Measurements from ENCODE around the gene MAK. TPM values are rescaled to one million over a fixed set of nuclear protein-coding genes. Genes with fewer than 3 reads are reported as not detected.

MAK gene
- total and polyA plus RNA-seq, 4 donors: 1.0 to 4.6 (median 2.7) TPM

- 86 to 95% methylated on average over 2 of the region's 2 CpGs for WGBS, 2 donors
- Histone ChIP-seq H3K9me3 (ENCODE audit: control insufficient read depth in 4 of 4, insufficient read depth in 3 of 4, low read length in 3 of 4) (peaks cover 0 to 9% (median 0%) of the 10 kb centered on the region in 4 donors), H3K27me3 (ENCODE audit: control insufficient read depth in 3 of 3, insufficient read depth in 3 of 3, low read length in 2 of 3) (peaks cover 6 to 71% (median 57%) of the 10 kb centered on the region in 3 donors), H3K4me3 (no peak overlapping the region), H3K4me1 (ENCODE audit: control insufficient read depth in 5 of 5, insufficient read depth in 5 of 5, low read length in 5 of 5) (peaks cover 0 to 9% (median 3%) of the 10 kb centered on the region in 5 donors), H3K27ac (ENCODE audit: low read depth in 1 of 2, low read length in 1 of 2) (no peak overlapping the region), H3K9ac (ENCODE audit: insufficient read depth in 1 of 2, low read length in 2 of 2) (no peak overlapping the region), H3K36me3 (ENCODE audit: control insufficient read depth in 4 of 4, insufficient read depth in 4 of 4, low read length in 4 of 4) (no peaks in the 10 kb centered on the region)
- DNase-seq (no peak), ATAC-seq (ENCODE audit: insufficient read depth, low FRiP score) (no peak)
- TF ChIP-seq CTCF (IDR thresholded peaks at IDR 0.05; ENCODE audit: control extremely low read depth, extremely low read depth): no peak
Observed at GRCh38 chr6:10880366-10880765, 42.0 kb upstream of the MAK start.

- no peak for ATAC-seq (ENCODE audit: insufficient read depth, low FRiP score)
- H3K36me3 ChIP-seq (ENCODE audit: control insufficient read depth in 4 of 4, insufficient read depth in 4 of 4, low read length in 4 of 4): no peaks in the 10 kb centered on the region
- no peak overlapping the region for H3K4me3 ChIP-seq
- H3K4me1 ChIP-seq (ENCODE audit: control insufficient read depth in 5 of 5, insufficient read depth in 5 of 5, low read length in 5 of 5): peaks cover 0 to 7% (median 3%) of the 10 kb centered on the region in 5 donors
- DNase-seq: no peak
- no peak overlapping the region for H3K9ac ChIP-seq (ENCODE audit: insufficient read depth in 1 of 2, low read length in 2 of 2)
- H3K27ac ChIP-seq (ENCODE audit: low read depth in 1 of 2, low read length in 1 of 2): no peak overlapping the region
- peaks cover 0 to 3% (median 0%) of the 10 kb centered on the region in 4 donors for H3K9me3 ChIP-seq (ENCODE audit: control insufficient read depth in 4 of 4, insufficient read depth in 3 of 4, low read length in 3 of 4)
- peaks cover 0 to 47% (median 34%) of the 10 kb centered on the region in 3 donors for H3K27me3 ChIP-seq (ENCODE audit: control insufficient read depth in 3 of 3, insufficient read depth in 3 of 3, low read length in 2 of 3)
- 84 to 93% methylated on average over 1 of the region's 1 CpG for WGBS, 2 donors
- no peak for TF ChIP-seq CTCF (IDR thresholded peaks at IDR 0.05; ENCODE audit: control extremely low read depth, extremely low read depth)
Observed at GRCh38 chr6:10877871-10878270, 39.5 kb upstream of the MAK start.

GRCh38 chr6:10877012-10877411 is 38.7 kb upstream of the MAK start:
- Histone ChIP-seq H3K27me3 (ENCODE audit: control insufficient read depth in 3 of 3, insufficient read depth in 3 of 3, low read length in 2 of 3) (peaks cover 0 to 38% (median 26%) of the 10 kb centered on the region in 3 donors), H3K27ac (ENCODE audit: low read depth in 1 of 2, low read length in 1 of 2) (no peak overlapping the region), H3K9me3 (ENCODE audit: control insufficient read depth in 4 of 4, insufficient read depth in 3 of 4, low read length in 3 of 4) (peaks cover 0 to 3% (median 0%) of the 10 kb centered on the region in 4 donors), H3K4me3 (no peak overlapping the region), H3K9ac (ENCODE audit: insufficient read depth in 1 of 2, low read length in 2 of 2) (no peak overlapping the region), H3K4me1 (ENCODE audit: control insufficient read depth in 5 of 5, insufficient read depth in 5 of 5, low read length in 5 of 5) (peaks cover 0 to 5% (median 3%) of the 10 kb centered on the region in 5 donors), H3K36me3 (ENCODE audit: control insufficient read depth in 4 of 4, insufficient read depth in 4 of 4, low read length in 4 of 4) (no peaks in the 10 kb centered on the region)
- WGBS, 2 donors: 93 to 94% methylated on average over 14 of the region's 14 CpGs
- no peak for TF ChIP-seq CTCF (IDR thresholded peaks at IDR 0.05; ENCODE audit: control extremely low read depth, extremely low read depth)
- ATAC-seq (ENCODE audit: insufficient read depth, low FRiP score) (no peak), DNase-seq (no peak)

GRCh38 chr6:10875026-10875425 is 36.7 kb upstream of the MAK start:
- Histone ChIP-seq H3K27me3 (ENCODE audit: control insufficient read depth in 3 of 3, insufficient read depth in 3 of 3, low read length in 2 of 3) (peaks cover 0 to 18% (median 7%) of the 10 kb centered on the region in 3 donors), H3K4me3 (no peak overlapping the region), H3K27ac (ENCODE audit: low read depth in 1 of 2, low read length in 1 of 2) (no peak overlapping the region), H3K36me3 (ENCODE audit: control insufficient read depth in 4 of 4, insufficient read depth in 4 of 4, low read length in 4 of 4) (no peaks in the 10 kb centered on the region), H3K9me3 (ENCODE audit: control insufficient read depth in 4 of 4, insufficient read depth in 3 of 4, low read length in 3 of 4) (peaks cover 0 to 3% (median 0%) of the 10 kb centered on the region in 4 donors), H3K9ac (ENCODE audit: insufficient read depth in 1 of 2, low read length in 2 of 2) (no peak overlapping the region), H3K4me1 (ENCODE audit: control insufficient read depth in 5 of 5, insufficient read depth in 5 of 5, low read length in 5 of 5) (peaks cover 0 to 2% (median 0%) of the 10 kb centered on the region in 5 donors)
- no peak for TF ChIP-seq CTCF (IDR thresholded peaks at IDR 0.05; ENCODE audit: control extremely low read depth, extremely low read depth)
- no peak for ATAC-seq (ENCODE audit: insufficient read depth, low FRiP score)
- WGBS, 2 donors: 87 to 96% methylated on average over 4 of the region's 4 CpGs
- no peak for DNase-seq
